Gastroesophageal sphincter (tissue), 4 donors: ENCODE data around the gene KDM1A. TPM values are rescaled to one million over a fixed set of nuclear protein-coding genes. Genes with fewer than 3 reads are reported as not detected.

ENCODE experiments used
- ATAC-seq: fragments of 150-250 bp; one replicate; pipeline ENCODE4 v1.9.1; 2016; ENCODE audit warnings: mild to moderate bottlenecking, moderate library complexity
- H3K27ac ChIP-seq, 4 donors: fragments of 200-600 bp; sonication (generic) in 3 of 4; 1 replicate in 3 of 4; 2 replicates in 1 of 4; pipeline ENCODE4 v1.5.1; 2016 to 2019
- H3K27me3 ChIP-seq: fragments of 200-600 bp; sonication (generic); one replicate; pipeline ENCODE4 v1.5.1; 2019
- H3K36me3 ChIP-seq, 2 donors: fragments of 200-600 bp; sonication (generic); one replicate each; pipeline ENCODE4 v1.5.1; 2019; ENCODE audit warnings: control low read depth in 1 of 2
- H3K4me1 ChIP-seq, 3 donors: fragments of 200-600 bp; sonication (generic); 1 replicate in 2 of 3; 2 replicates in 1 of 3; pipeline ENCODE4 v1.5.1; 2016 to 2019; ENCODE audit warnings: control low read depth in 2 of 3
- H3K4me3 ChIP-seq, 2 donors: fragments of 200-600 bp; sonication (generic); one replicate each; pipeline ENCODE4 v1.5.1; 2019; ENCODE audit warnings: mild to moderate bottlenecking in 1 of 2, moderate library complexity in 1 of 2
- H3K9me3 ChIP-seq, 3 donors: fragments of 200-600 bp; sonication (generic); one replicate each; pipeline ENCODE4 v1.5.1; 2017 to 2019; ENCODE audit warnings: control low read depth in 2 of 3
- CTCF ChIP-seq, 4 experiments: fragments of 200-600 bp in 2 of 4; fragments of 450-650 bp in 2 of 4; sonication (generic) in 1 of 4; IDR thresholded peaks; one replicate each; pipeline ENCODE4 v1.5.1; 2017 to 2019; ENCODE audit warnings: antibody characterized with exemption in 4 of 4, mild to moderate bottlenecking in 2 of 4, moderate library complexity in 2 of 4
- EP300 ChIP-seq: sonication (generic); formaldehyde crosslinking; IDR thresholded peaks from one replicate; pipeline ENCODE4 v1.6.1; 2017; ENCODE audit warnings: antibody characterized with exemption, mild to moderate bottlenecking
- POLR2A ChIP-seq, 2 donors: fragments of 450-650 bp; IDR thresholded peaks; one replicate each; pipeline ENCODE4 v1.6.1; 2017; ENCODE audit warnings: antibody characterized with exemption in 2 of 2, mild to moderate bottlenecking in 2 of 2, moderate library complexity in 1 of 2
- POLR2AphosphoS5 ChIP-seq: sonication (generic); formaldehyde crosslinking; IDR thresholded peaks from one replicate; pipeline ENCODE4 v1.6.1; 2017; ENCODE audit warnings: antibody characterized with exemption
- WGBS, 2 donors: methylation state at CpG; one replicate each; pipeline ENCODE4 v1.1.5; 2018; ENCODE audit warnings: low coverage in 1 of 2; 5-methylcytosine and 5-hydroxymethylcytosine counted together
- total RNA-seq, 4 donors: library from RNA; depleted of rRNA; stranded (reverse); fragments of >200 nt; gene quantifications; one replicate each; pipeline ENCODE4 v1.1.0, GENCODE V29; 2016

The KDM1A gene
- total RNA-seq, 4 donors from 2014 or later = 48.9 to 62.4 (median 54.6) TPM

- H3K36me3 ChIP-seq = no peaks in the 10 kb centered on the region
- peaks cover 0 to 24% (median 2%) of the 10 kb centered on the region in 3 donors for H3K4me1 ChIP-seq
- no peaks in the 10 kb centered on the region for H3K27me3 ChIP-seq
- H3K4me3 ChIP-seq = peak overlapping the region; percentile 69 to 85
- ATAC-seq = no peak
- 23 to 30% methylated on average over 7 of the region's 7 CpGs for WGBS, 2 donors
- H3K27ac ChIP-seq = peak overlapping the region in 2 of 4 donors; percentile 92 to 95
- H3K9me3 ChIP-seq = no peaks in the 10 kb centered on the region
- TF ChIP-seq POLR2A (IDR thresholded peaks at IDR 0.05) = no peak
- TF ChIP-seq POLR2AphosphoS5 = no peak
- no peak for TF ChIP-seq EP300
- TF ChIP-seq CTCF (IDR thresholded peaks at IDR 0.05) = no peak
Observed at GRCh38 chr1:23020706-23021405, 1.6 kb downstream of the KDM1A start.

- 86 to 96% methylated on average over 1 to 2 of the region's 2 CpGs for WGBS, 2 donors
Observed at GRCh38 chr1:23021834-23022233, 2.6 kb downstream of the KDM1A start.

GRCh38 chr1:23023174-23023845, 4.0 kb downstream of the KDM1A start:
- H3K27me3 ChIP-seq = no peaks in the 10 kb centered on the region
- peaks cover 0 to 27% (median 2%) of the 10 kb centered on the region in 3 donors for H3K4me1 ChIP-seq
- no peak for ATAC-seq
- H3K4me3 ChIP-seq = no peak overlapping the region
- H3K36me3 ChIP-seq = no peaks in the 10 kb centered on the region
- no peak for TF ChIP-seq POLR2A (IDR thresholded peaks at IDR 0.05)
- no peak for TF ChIP-seq EP300
- H3K27ac ChIP-seq = no peak overlapping the region
- H3K9me3 ChIP-seq = no peaks in the 10 kb centered on the region
- 97 to 100% methylated on average over 3 to 5 of the region's 5 CpGs for WGBS, 2 donors

More at GRCh38 chr1:23021834-23022233, 2.6 kb downstream of the KDM1A start:
- no peak for ATAC-seq
- peaks cover 0 to 24% (median 2%) of the 10 kb centered on the region in 3 donors for H3K4me1 ChIP-seq
- no peaks in the 10 kb centered on the region for H3K36me3 ChIP-seq
- TF ChIP-seq CTCF (IDR thresholded peaks at IDR 0.05) (no peak), POLR2A (IDR thresholded peaks at IDR 0.05) (no peak), EP300 (no peak), POLR2AphosphoS5 (no peak)
- no peaks in the 10 kb centered on the region for H3K9me3 ChIP-seq
- no peaks in the 10 kb centered on the region for H3K27me3 ChIP-seq
- H3K4me3 ChIP-seq = no peak overlapping the region
- H3K27ac ChIP-seq = no peak overlapping the region

GRCh38 chr1:23026568-23026967, 7.3 kb downstream of the KDM1A start:
- Histone ChIP-seq H3K27ac (no peak overlapping the region), H3K4me3 (no peak overlapping the region), H3K9me3 (no peaks in the 10 kb centered on the region), H3K27me3 (no peaks in the 10 kb centered on the region), H3K4me1 (peaks cover 0 to 29% (median 0%) of the 10 kb centered on the region in 3 donors), H3K36me3 (no peaks in the 10 kb centered on the region)
- WGBS, 2 donors = 100% methylated on average over 1 of the region's 2 CpGs; no CpG with 5 or more reads in 1 of the 2 donors
- no peak for ATAC-seq
- TF ChIP-seq POLR2A (IDR thresholded peaks at IDR 0.05) = no peak
- no peak for TF ChIP-seq POLR2AphosphoS5
- TF ChIP-seq EP300 = no peak
- TF ChIP-seq CTCF (IDR thresholded peaks at IDR 0.05) = no peak

- no peak overlapping the region for H3K4me3 ChIP-seq
- whole genome bisulfite sequencing, 2 donors = 51 to 60% methylated on average over 1 to 4 of the region's 4 CpGs
- TF ChIP-seq POLR2AphosphoS5 (no peak), POLR2A (IDR thresholded peaks at IDR 0.05) (no peak), CTCF (IDR thresholded peaks at IDR 0.05) (no peak), EP300 (no peak)
- peaks cover 0 to 26% (median 0%) of the 10 kb centered on the region in 3 donors for H3K4me1 ChIP-seq
- no peak overlapping the region for H3K27ac ChIP-seq
- no peaks in the 10 kb centered on the region for H3K9me3 ChIP-seq
- no peak for ATAC-seq
- no peaks in the 10 kb centered on the region for H3K27me3 ChIP-seq
- H3K36me3 ChIP-seq = no peaks in the 10 kb centered on the region
Observed at GRCh38 chr1:23027352-23027907, 8.2 kb downstream of the KDM1A start.
